Neural cell (in vitro differentiated cells): Measurements from ENCODE around the gene ADCY7.

ENCODE experiments used
- CTCF ChIP-seq: fragments of 450-650 bp; IDR thresholded peaks from 2 replicates; pipeline ENCODE4 v1.5.1; 2014; ENCODE audit warnings: antibody characterized with exemption, mild to moderate bottlenecking, moderate library complexity; ENCODE audit not compliant: poor library complexity, severe bottlenecking
- EP300 ChIP-seq: fragments of 450-650 bp; conservative IDR thresholded peaks from 2 replicates; pipeline ENCODE4 v1.6.1; 2014; ENCODE audit warnings: antibody characterized with exemption, mild to moderate bottlenecking, moderate library complexity; ENCODE audit not compliant: poor library complexity, severe bottlenecking
- EZH2 ChIP-seq: fragments of 200-600, 300-800 bp; shearing (Covaris generic), sonication (generic); IDR thresholded peaks from 2 replicates; pipeline ENCODE4 v1.6.1; 2014; ENCODE audit warnings: antibody characterized with exemption, low read length, borderline replicate concordance, mild to moderate bottlenecking; ENCODE audit not compliant: insufficient read depth, poor library complexity, severe bottlenecking
- MXI1 ChIP-seq: fragments of 450-650 bp; conservative IDR thresholded peaks from 2 replicates; pipeline ENCODE4 v1.6.1; 2014; ENCODE audit warnings: antibody characterized with exemption, mild to moderate bottlenecking; ENCODE audit not compliant: poor library complexity, severe bottlenecking
- POLR2AphosphoS5 ChIP-seq: IDR thresholded peaks from 2 replicates; pipeline ENCODE4 v1.6.1; 2012
- RAD21 ChIP-seq: fragments of 450-650 bp; conservative IDR thresholded peaks from 2 replicates; pipeline ENCODE4 v1.6.1; 2014; ENCODE audit warnings: antibody characterized with exemption, mild to moderate bottlenecking, moderate library complexity
- REST ChIP-seq: IDR thresholded peaks from 2 replicates; pipeline ENCODE4 v1.6.1; 2012; ENCODE audit warnings: borderline replicate concordance
- SMC3 ChIP-seq: fragments of 450-650 bp; conservative IDR thresholded peaks from 2 replicates; pipeline ENCODE4 v1.6.1; 2014; ENCODE audit warnings: antibody characterized with exemption, mild to moderate bottlenecking, moderate library complexity; ENCODE audit not compliant: poor library complexity
- TAF1 ChIP-seq: IDR thresholded peaks from 2 replicates; pipeline ENCODE4 v1.6.1; 2012; ENCODE audit warnings: low read depth

GRCh38 chr16:50238314-50238713 is 28.0 kb upstream of the ADCY7 start:
- no peak for TF ChIP-seq CTCF
- no peak for TF ChIP-seq EP300
- no peak for TF ChIP-seq EZH2
- TF ChIP-seq REST, result no peak
- TF ChIP-seq SMC3, result no peak
- TF ChIP-seq POLR2AphosphoS5, result no peak
- TF ChIP-seq TAF1, result no peak
- TF ChIP-seq RAD21, result no peak
- TF ChIP-seq MXI1, result no peak
